Left cardiac atrium (tissue), 4 donors: ENCODE data around the gene DCST1. TPM values are rescaled to one million over a fixed set of nuclear protein-coding genes. Genes with fewer than 3 reads are reported as not detected.

Experiments used
- ATAC-seq, 2 donors: fragments of 200-7000 bp; cut with Tn5 transposase; one replicate each; pipeline ENCODE4 v1.9.1; 2020; ENCODE audit warnings: mild to moderate bottlenecking in 2 of 2, moderate library complexity in 2 of 2
- DNase-seq: peaks from one replicate; pipeline ENCODE4 v3.0.0-alpha.2; 2020
- intact Hi-C, 2 donors: fragments of 100-400 bp; cut with DNase I; formaldehyde crosslinking; loops; one replicate each; pipeline versions ENCODE4 v1.14.1 to v1.15.1; 2022 to 2023
- total RNA-seq, 2 donors: library from RNA; stranded (reverse); fragmentation: NEBNext Ultra II Directional; extraction: Animal tissue kit (Norgen Biotek cat#: 25700); gene quantifications; one replicate each; pipeline ENCODE4 v1.2.1, GENCODE V29; 2021
- donor health status: DM: no; HTN: yes; CAD: no.
- donor health status: DM: no; HTN: yes; CAD: no; lungs with severe emphysema.
- donor health status: DM: yes; HTN: yes; CAD: no.
- donor health status: Dilated cardiomyopathy.

Gene DCST1
- total RNA-seq, 2 donors from 2014 or later, result not detected

DNA sequence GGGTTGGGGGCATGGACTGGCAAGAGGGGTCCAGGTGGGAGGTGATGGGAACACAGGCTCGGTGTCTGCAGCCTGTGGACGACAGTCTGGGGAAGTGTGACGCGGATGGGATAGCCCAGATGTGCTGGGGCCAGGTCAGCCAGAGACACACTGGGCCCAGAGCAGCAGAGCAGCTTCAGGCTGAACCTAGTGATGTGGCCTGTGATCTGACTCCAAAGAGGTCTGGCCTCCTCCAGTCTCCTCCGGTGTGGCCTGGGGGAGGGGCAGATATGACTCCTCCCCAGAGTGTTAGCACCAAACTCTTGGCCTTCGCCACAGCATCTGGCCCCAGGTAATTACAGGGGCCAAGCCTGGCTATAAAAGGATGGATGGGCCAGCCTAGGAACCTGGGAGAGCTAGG is 58.5 kb downstream of the DCST1 start:
- intact Hi-C loops, result loop anchor here (2.0 to 5.0 kb wide), 2 partner anchors 35 to 75 kb away; partner anchors contain the start of gene EFNA1 (in 1 of the 2)

DNA sequence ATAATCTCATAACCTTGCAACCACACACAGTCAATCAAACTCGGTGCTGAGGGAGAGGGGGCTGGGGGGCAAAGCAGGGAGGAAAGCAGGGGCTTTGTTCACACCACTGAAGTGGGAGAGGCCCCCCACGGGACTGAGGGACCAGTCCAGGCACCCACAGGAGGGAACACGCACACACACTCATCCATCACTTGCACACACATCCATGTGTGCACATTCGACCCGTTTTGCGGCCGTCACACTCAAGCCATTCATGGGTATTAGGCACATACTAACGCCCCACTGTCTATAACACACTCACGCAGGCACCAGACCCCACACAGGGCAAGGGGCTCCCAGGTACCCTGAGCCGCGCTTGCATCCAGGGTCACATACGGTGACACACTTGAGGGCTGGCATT is 59.0 kb downstream of the DCST1 start:
- intact Hi-C loops, result loop anchor here (2.0 to 5.0 kb wide), 2 partner anchors 35 to 74 kb away; partner anchors contain the start of gene EFNA1 (in 1 of the 2)
- ATAC-seq (no peak), DNase-seq (no peak)

More for the DNA sequence above, 58.5 kb downstream of the DCST1 start:
- ATAC-seq, result no peak
- no peak for DNase-seq

DNA sequence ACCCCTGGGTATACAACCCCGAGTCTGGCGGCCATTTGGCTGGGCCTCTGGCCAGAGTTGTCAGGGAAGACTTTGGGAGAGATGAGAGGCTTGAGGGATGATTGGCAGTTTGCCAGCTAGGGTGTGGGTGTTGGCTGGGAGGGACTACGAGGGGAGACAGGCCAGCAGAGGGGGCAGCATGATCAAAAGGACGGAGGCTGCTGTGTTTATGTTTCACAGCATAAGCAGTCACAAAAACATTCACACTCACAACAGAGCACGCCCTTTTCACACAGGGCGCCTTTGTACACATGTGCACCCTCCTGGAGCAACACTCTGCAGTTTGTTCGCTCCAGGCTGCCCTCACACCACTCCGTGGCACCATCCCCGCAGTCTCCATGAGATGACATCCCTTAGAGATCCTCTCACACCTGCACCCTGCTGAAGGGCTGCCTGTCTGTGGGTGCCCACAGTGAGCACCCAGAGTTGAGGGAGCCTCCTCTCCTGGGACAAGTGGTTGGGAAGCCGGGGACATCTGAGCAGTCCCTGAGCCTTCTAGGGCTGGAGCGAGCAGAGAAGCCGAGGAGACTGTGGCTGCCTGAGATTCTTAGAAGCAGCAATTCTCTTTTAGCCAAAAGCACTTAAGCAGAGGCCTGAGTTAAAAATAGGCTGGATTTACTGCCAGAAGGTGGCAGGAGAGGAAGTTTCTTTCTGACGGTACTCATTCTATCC is 60.4 kb downstream of the DCST1 start:
- intact Hi-C loops, result loop anchor here (2.0 to 5.0 kb wide), 2 partner anchors 33 to 73 kb away; partner anchors contain the start of gene EFNA1 (in 1 of the 2)
- DNase-seq (peak; percentile 75), ATAC-seq (peak; percentile 62 to 67)

DNA sequence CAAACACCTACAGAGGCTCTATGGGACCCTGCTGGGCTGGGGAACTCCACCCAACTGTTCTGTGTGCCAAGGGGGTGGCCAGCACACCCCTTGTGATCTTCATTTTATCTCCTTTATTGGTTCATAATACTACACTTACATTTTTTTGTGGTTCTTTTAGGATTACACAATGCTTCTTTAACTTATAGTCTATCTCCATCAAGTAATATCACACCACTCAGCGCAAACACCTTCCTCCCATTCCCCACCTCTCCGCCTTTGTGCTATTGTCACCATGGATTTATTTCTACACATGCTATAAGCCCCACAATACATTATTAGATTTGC is 61.0 kb downstream of the DCST1 start:
- no peak for DNase-seq
- no peak for ATAC-seq
- intact Hi-C loops, result loop anchor here in 1 of 2 donors (5.0 kb wide), 1 partner anchor 33 kb away; the partner anchor contains the start of gene EFNA1

DNA sequence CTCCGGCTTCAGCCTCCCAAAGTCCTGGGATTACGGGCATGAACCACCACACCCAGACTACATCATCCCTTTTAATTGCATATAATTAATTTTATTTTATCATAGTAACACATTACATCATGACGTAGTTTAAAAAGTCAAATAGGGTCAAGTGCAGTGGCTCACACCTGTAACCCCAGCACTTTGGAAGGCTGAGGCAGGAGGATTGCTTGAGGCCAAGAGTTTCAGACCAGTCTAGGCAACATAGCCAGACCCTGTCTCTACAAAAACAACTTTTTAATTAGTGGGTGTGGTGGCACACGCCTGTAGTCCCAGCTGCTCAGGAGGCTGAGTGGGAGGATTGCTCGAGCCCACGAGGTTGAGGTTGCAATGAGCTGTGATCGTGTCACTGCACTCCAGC is 65.7 kb downstream of the DCST1 start:
- intact Hi-C loops, result no loop called here
- DNase-seq (no peak), ATAC-seq (no peak)

Other genes with a start within 250 kb of the DCST1 start
- 1 to 10 TPM; 3.2 to 4.6 TPM for gene KCNN3, start 163.5 kb upstream of the DCST1 start, total RNA-seq
- 10 to 100 TPM; 55.9 to 63.7 TPM for gene PMVK, start 97.1 kb upstream of the DCST1 start, total RNA-seq
- gene PBXIP1, start 77.7 kb upstream of the DCST1 start, total RNA-seq, result 10 to 100 TPM; 58.8 to 69.7 TPM
- 10 to 100 TPM; 15.3 to 15.8 TPM for gene PYGO2, start 72.0 kb upstream of the DCST1 start, total RNA-seq
- 100 to 1,000 TPM in 1 of 2 donors, 10 to 100 TPM in 1; 88.7 to 102 TPM for gene SHC1, start 63.1 kb upstream of the DCST1 start, total RNA-seq
- 10 to 100 TPM; 26.9 to 33.8 TPM for gene CKS1B, start 59.1 kb upstream of the DCST1 start, total RNA-seq
- gene FLAD1, start 50.5 kb upstream of the DCST1 start, total RNA-seq, result 10 to 100 TPM; 25.9 to 30.8 TPM
- not detected for gene LENEP, start 40.2 kb upstream of the DCST1 start, total RNA-seq
- 10 to 100 TPM; 49.6 to 52.6 TPM for gene ZBTB7B, start 31.0 kb upstream of the DCST1 start, total RNA-seq
- under 1 TPM in 1 of 2 donors, not detected in 1; 0.59 TPM for gene DCST2, start within 50 bp of the DCST1 start, total RNA-seq
- 100 to 1,000 TPM; 108 to 142 TPM for gene ADAM15, start 17.5 kb downstream of the DCST1 start, total RNA-seq
- 1 to 10 TPM; 2.5 to 2.7 TPM for gene EFNA4, start 29.9 kb downstream of the DCST1 start, total RNA-seq
- gene EFNA3, start 45.0 kb downstream of the DCST1 start, total RNA-seq, result 1 to 10 TPM; 1.1 to 1.4 TPM
- gene EFNA1, start 94.1 kb downstream of the DCST1 start, total RNA-seq, result 10 to 100 TPM; 33.3 to 39.1 TPM
- 10 to 100 TPM; 12.2 to 13.0 TPM for gene SLC50A1, start 102.0 kb downstream of the DCST1 start, total RNA-seq
- gene DPM3, start 106.7 kb downstream of the DCST1 start, total RNA-seq, result 10 to 100 TPM; 65.8 to 78.6 TPM
- 100 to 1,000 TPM; 143 to 156 TPM for gene KRTCAP2, start 139.5 kb downstream of the DCST1 start, total RNA-seq
- gene TRIM46, start 140.0 kb downstream of the DCST1 start, total RNA-seq, result under 1 TPM; 0.15 to 0.21 TPM
- gene THBS3, start 174.1 kb downstream of the DCST1 start, total RNA-seq, result 10 to 100 TPM; 17.9 to 18.6 TPM
- gene MTX1, start 174.9 kb downstream of the DCST1 start, total RNA-seq, result 10 to 100 TPM; 19.7 to 25.5 TPM
- 10 to 100 TPM; 16.1 to 18.7 TPM for gene ENTREP3, start 221.7 kb downstream of the DCST1 start, total RNA-seq
- 10 to 100 TPM; 53.6 to 66.4 TPM for gene SCAMP3, start 228.5 kb downstream of the DCST1 start, total RNA-seq
- 10 to 100 TPM; 19.7 to 23.8 TPM for gene CLK2, start 239.7 kb downstream of the DCST1 start, total RNA-seq
- 1 to 10 TPM in 1 of 2 donors, under 1 TPM in 1; 0.76 to 1.6 TPM for gene HCN3, start 243.6 kb downstream of the DCST1 start, total RNA-seq